ENCODE results near the gene PSKH1. TPM values are rescaled to one million over a fixed set of nuclear protein-coding genes. Genes with fewer than 3 reads are reported as not detected.

PSKH1 gene
- total and polyA plus RNA-seq, 10 donors = 5.0 to 31.3 (median 20.5) TPM

- Histone ChIP-seq H3K9me3 (no peaks in the 10 kb centered on the region), H3K36me3 (peaks cover 0 to 100% (median 83%) of the 10 kb centered on the region in 6 donors), H3K4me3 (no peak overlapping the region), H3K27ac (no peak overlapping the region), H3K27me3 (replicated peaks in 1 of 7) (no peaks in the 10 kb centered on the region), H3K4me1 (peaks cover 0 to 26% (median 4%) of the 10 kb centered on the region in 6 donors)
- intact Hi-C loops (cut with DNase I; ENCODE audit: low total_unique reads) = no loop called here
- WGBS, 5 donors = 86 to 95% (median 92%) methylated on average over 11 of the region's 11 CpGs
- peak in 2 of 3 donors; percentile 16 to 31 for TF ChIP-seq POLR2AphosphoS5 (IDR thresholded peaks at IDR 0.05)
- TF ChIP-seq POLR2A (IDR thresholded peaks at IDR 0.05) = no peak
- peak; percentile 61 for DNase-seq
Measured at GRCh38 chr16:67949645-67950044, 56.6 kb downstream of the PSKH1 start.

GRCh38 chr16:67950335-67950843 is 57.3 kb downstream of the PSKH1 start:
- Histone ChIP-seq H3K36me3 (peaks cover 0 to 100% (median 80%) of the 10 kb centered on the region in 6 donors), H3K9me3 (no peaks in the 10 kb centered on the region), H3K27ac (no peak overlapping the region), H3K27me3 (replicated peaks in 1 of 7) (no peaks in the 10 kb centered on the region), H3K4me1 (peaks cover 0 to 19% (median 2%) of the 10 kb centered on the region in 6 donors), H3K4me3 (no peak overlapping the region)
- DNase-seq = peak; percentile 63
- TF ChIP-seq POLR2AphosphoS5 (IDR thresholded peaks at IDR 0.05) = no peak
- TF ChIP-seq CTCF (IDR thresholded peaks at IDR 0.05 in 8 of 11, conservative IDR thresholded peaks at IDR 0.05 in 3 of 11) = no peak
- no peak for TF ChIP-seq POLR2A (IDR thresholded peaks at IDR 0.05)
- intact Hi-C loops (cut with DNase I; ENCODE audit: low total_unique reads) = no loop called here
- WGBS, 5 donors = 91 to 95% (median 94%) methylated on average over 2 to 16 of the region's 16 CpGs

GRCh38 chr16:67951485-67951884 is 58.4 kb downstream of the PSKH1 start:
- Histone ChIP-seq H3K9me3 (no peaks in the 10 kb centered on the region), H3K4me3 (no peak overlapping the region), H3K4me1 (peaks cover 0 to 9% (median 2%) of the 10 kb centered on the region in 6 donors), H3K36me3 (peaks cover 0 to 100% (median 71%) of the 10 kb centered on the region in 6 donors), H3K27me3 (replicated peaks in 1 of 7) (no peaks in the 10 kb centered on the region), H3K27ac (no peak overlapping the region)
- intact Hi-C loops (cut with DNase I; ENCODE audit: low total_unique reads) = no loop called here
- TF ChIP-seq CTCF (IDR thresholded peaks at IDR 0.05 in 8 of 11, conservative IDR thresholded peaks at IDR 0.05 in 3 of 11) (no peak), POLR2AphosphoS5 (IDR thresholded peaks at IDR 0.05) (peak in 2 of 3 donors; percentile 25 to 69)
- 79 to 95% (median 88%) methylated on average over 4 to 12 of the region's 12 CpGs for WGBS, 5 donors
- peak; percentile 67 for DNase-seq

GRCh38 chr16:67953641-67954375 is 60.8 kb downstream of the PSKH1 start:
- intact Hi-C loops (cut with DNase I; ENCODE audit: low total_unique reads) = no loop called here
- DNase-seq = peak; percentile 63
- Histone ChIP-seq H3K27ac (no peak overlapping the region), H3K36me3 (peaks cover 0 to 100% (median 60%) of the 10 kb centered on the region in 6 donors), H3K4me1 (peaks cover 0 to 15% (median 2%) of the 10 kb centered on the region in 6 donors), H3K27me3 (replicated peaks in 1 of 7) (no peaks in the 10 kb centered on the region), H3K9me3 (no peaks in the 10 kb centered on the region), H3K4me3 (no peak overlapping the region)
- no peak for TF ChIP-seq POLR2AphosphoS5 (IDR thresholded peaks at IDR 0.05)
- no peak for TF ChIP-seq CTCF (IDR thresholded peaks at IDR 0.05 in 8 of 11, conservative IDR thresholded peaks at IDR 0.05 in 3 of 11)
- no peak for TF ChIP-seq POLR2A (IDR thresholded peaks at IDR 0.05)
- 87 to 93% (median 91%) methylated on average over 7 to 8 of the region's 8 CpGs for WGBS, 5 donors
